LNCaP clone FGC (cell line): ENCODE measurements around the gene SBF2.

Experiments used
- DNase-seq: peaks from one replicate; pipeline ENCODE4 v3.0.0-alpha.2; 2011; ENCODE audit warnings: low read depth
- H3K4me3 ChIP-seq: 2 replicates; pipeline ENCODE4 v1.5.1; 2011; ENCODE audit warnings: mild to moderate bottlenecking, low read depth, low read length, control low read depth
- CTCF ChIP-seq: IDR thresholded peaks from 2 replicates; pipeline ENCODE4 v1.5.1; 2012; ENCODE audit warnings: mild to moderate bottlenecking; ENCODE audit not compliant: control insufficient read depth, insufficient read depth; ENCODE audit errors: extremely low read depth

The SBF2 gene

GRCh38 chr11:10192036-10192435 lies 102.0 kb downstream of the SBF2 start:
- H3K4me3 ChIP-seq, result no peak overlapping the region
- TF ChIP-seq CTCF, result no peak
- no peak for DNase-seq

GRCh38 chr11:10181811-10182210 lies 112.2 kb downstream of the SBF2 start:
- peak; percentile 31; the same call in 1 of the 2 replicates for TF ChIP-seq CTCF
- DNase-seq, result peak; percentile 23
- no peak overlapping the region for H3K4me3 ChIP-seq

GRCh38 chr11:10164621-10165020 lies 129.4 kb downstream of the SBF2 start:
- DNase-seq, result no peak
- H3K4me3 ChIP-seq, result no peak overlapping the region
- TF ChIP-seq CTCF, result no peak

GRCh38 chr11:10162222-10162621 lies 131.8 kb downstream of the SBF2 start:
- DNase-seq, result no peak
- no peak for TF ChIP-seq CTCF

GRCh38 chr11:10160350-10160749 lies 133.7 kb downstream of the SBF2 start:
- DNase-seq, result no peak

More at GRCh38 chr11:10162222-10162621, 131.8 kb downstream of the SBF2 start:
- no peak overlapping the region for H3K4me3 ChIP-seq

GRCh38 chr11:10158461-10158860 lies 135.6 kb downstream of the SBF2 start:
- DNase-seq, result no peak
- TF ChIP-seq CTCF, result no peak
- H3K4me3 ChIP-seq, result no peak overlapping the region

More at GRCh38 chr11:10160350-10160749, 133.7 kb downstream of the SBF2 start:
- H3K4me3 ChIP-seq, result no peak overlapping the region
- TF ChIP-seq CTCF, result no peak

GRCh38 chr11:10155793-10156490 lies 138.1 kb downstream of the SBF2 start:
- no peak overlapping the region for H3K4me3 ChIP-seq
- no peak for DNase-seq
- TF ChIP-seq CTCF, result no peak
